OCI-LY7 (cell line): ENCODE data around the gene TLCD2. TPM values are rescaled to one million over a fixed set of nuclear protein-coding genes. Genes with fewer than 3 reads are reported as not detected.
"Not testable (repeated sequence)": the region's sequence is repeated elsewhere in the genome, so short reads cannot be mapped to it uniquely, and the experiment has no call there.

Experiments used
- BruUV-seq: library from RNA; stranded (reverse); fragments of 400-500 nt; replicated peaks from 2 replicates; lab custom pipeline; 2021; lab: Mats Ljungman, UMichigan
- CTCF ChIA-PET: fragments of 300-600 bp; sonication (Branson Sonifier 250); formaldehyde crosslinking; loops from one replicate; lab custom pipeline; 2022; ENCODE audit warnings: antibody characterized with exemption; ENCODE audit not compliant: unreplicated experiment; lab: Charles Lee
- POLR2A ChIA-PET: fragments of 300-600 bp; sonication (Branson Sonifier 250); formaldehyde crosslinking; loops from one replicate; lab custom pipeline; 2022; ENCODE audit warnings: antibody characterized with exemption; lab: Charles Lee
- DNase-seq: peaks from one replicate; pipeline ENCODE4 v3.0.0-alpha.2; 2015; ENCODE audit warnings: low spot score
- H2AFZ ChIP-seq: fragments of 200-600 bp; sonication (generic), shearing (Covaris generic); 2 replicates; pipeline ENCODE4 v1.6.1; 2014; ENCODE audit warnings: mild to moderate bottlenecking, antibody characterized with exemption, low read length, moderate library complexity
- H3K27ac ChIP-seq: fragments of 200-600 bp; sonication (generic); 2 replicates; pipeline ENCODE4 v1.5.1; 2014; ENCODE audit warnings: mixed run types, low read depth, mild to moderate bottlenecking, moderate library complexity, low read length, inconsistent platforms; ENCODE audit not compliant: poor library complexity, severe bottlenecking
- H3K36me3 ChIP-seq: fragments of 200-600 bp; sonication (generic); 2 replicates; pipeline ENCODE4 v1.6.1; 2014; ENCODE audit warnings: mild to moderate bottlenecking, antibody characterized with exemption, low read length, moderate library complexity, mixed read lengths; ENCODE audit not compliant: insufficient read depth
- H3K4me1 ChIP-seq: fragments of 200-600 bp; sonication (generic); 2 replicates; pipeline ENCODE4 v1.5.1; 2014; ENCODE audit warnings: mild to moderate bottlenecking, low read length; ENCODE audit not compliant: insufficient read depth, poor library complexity, severe bottlenecking
- H3K4me2 ChIP-seq: fragments of 200-600 bp; sonication (generic); 2 replicates; pipeline ENCODE4 v1.6.1; 2014; ENCODE audit warnings: mild to moderate bottlenecking, low read length
- H3K4me3 ChIP-seq: fragments of 200-600 bp; sonication (generic); 2 replicates; pipeline ENCODE4 v1.5.1; 2014; ENCODE audit warnings: mild to moderate bottlenecking, low read depth, low read length; ENCODE audit not compliant: poor library complexity, severe bottlenecking
- H3K79me2 ChIP-seq: fragments of 200-600 bp; sonication (generic); 2 replicates; pipeline ENCODE4 v1.6.1; 2016; ENCODE audit warnings: low read depth, mild to moderate bottlenecking, low read length, moderate library complexity, mixed read lengths; ENCODE audit not compliant: insufficient read depth
- H3K9me2 ChIP-seq: fragments of 200-600 bp; sonication (generic); 2 replicates; pipeline ENCODE4 v1.6.1; 2016; ENCODE audit warnings: mild to moderate bottlenecking, low read length, mixed read lengths; ENCODE audit not compliant: insufficient read depth
- H3K9me3 ChIP-seq: fragments of 200-600 bp; sonication (generic); 2 replicates; pipeline ENCODE4 v1.6.1; 2014; ENCODE audit warnings: mild to moderate bottlenecking, mixed run types, low read length, mixed read lengths
- H4K20me1 ChIP-seq: fragments of 200-600 bp; sonication (generic); 2 replicates; pipeline ENCODE4 v1.6.1; 2014; ENCODE audit warnings: mild to moderate bottlenecking, antibody characterized with exemption, low read length, moderate library complexity, mixed read lengths; ENCODE audit not compliant: insufficient read depth
- CTCF ChIP-seq: fragments of 200-600 bp; sonication (generic); conservative IDR thresholded peaks from 2 replicates; pipeline ENCODE4 v1.5.1; 2014; ENCODE audit warnings: mild to moderate bottlenecking, antibody characterized with exemption, low read length, moderate library complexity, mixed read lengths
- EZH2phosphoT487 ChIP-seq: fragments of 200-600 bp; sonication (generic); IDR thresholded peaks from 2 replicates; pipeline ENCODE4 v1.6.1; 2018; ENCODE audit warnings: low read depth, borderline replicate concordance, mild to moderate bottlenecking, mixed run types, antibody characterized with exemption, low read length, moderate library complexity, mixed read lengths
- intact Hi-C: fragments of 100-400 bp; cut with micrococcal nuclease; formaldehyde crosslinking; loops from one replicate; pipeline ENCODE4 v1.10.0; 2022; ENCODE audit not compliant: unreplicated experiment
- total RNA-seq, 2 experiments: library from RNA; depleted of rRNA in 1 of 2; stranded (reverse); fragments of >200 nt in 1 of 2; shearing (Covaris generic) in 1 of 2; gene quantifications; 2 replicates each; pipeline ENCODE4 v1.2.3, GENCODE V29; 2014 to 2022

The TLCD2 gene
- total RNA-seq, 2 experiments from 2014 or later: not detected

GRCh38 chr17:1724869-1725641 lies 14.9 kb upstream of the TLCD2 start:
- no peak for DNase-seq
- H3K9me2 ChIP-seq: no peaks in the 10 kb centered on the region
- peaks cover 9% of the 10 kb centered on the region for H3K79me2 ChIP-seq
- H3K4me1 ChIP-seq: peaks cover 43% of the 10 kb centered on the region
- H3K27ac ChIP-seq: no peak overlapping the region
- CTCF ChIA-PET: no interaction called here
- peak overlapping the region; percentile 84; the same call in 1 of the 2 replicates for H2AFZ ChIP-seq
- no TSS peak for BruUV-seq
- H3K4me2 ChIP-seq: peak overlapping the region; percentile 96
- intact Hi-C loops: loop anchor here (5.0 kb wide), 2 partner anchors 47 to 107 kb away; partner anchors contain the start of gene RPA1
- POLR2A ChIA-PET: no interaction called here
- H3K36me3 ChIP-seq: peaks cover 9% of the 10 kb centered on the region; the same call in 1 of the 2 replicates
- H3K4me3 ChIP-seq: peak overlapping the region; percentile 92
- no peaks in the 10 kb centered on the region for H3K9me3 ChIP-seq
- TF ChIP-seq EZH2phosphoT487: no peak
- TF ChIP-seq CTCF: no peak
- no peaks in the 10 kb centered on the region for H4K20me1 ChIP-seq

- CTCF ChIA-PET: no interaction called here
- Histone ChIP-seq H3K4me2 (peak within 1 kb of the TSS; percentile 96), H3K4me1 (peaks cover 43% of the 10 kb centered on the region), H3K9me3 (no peaks in the 10 kb centered on the region), H3K4me3 (peak within 1 kb of the TSS; percentile 92), H3K36me3 (peaks cover 9% of the 10 kb centered on the region; the same call in 1 of the 2 replicates), H3K9me2 (no peaks in the 10 kb centered on the region), H3K27ac (peak within 1 kb of the TSS; percentile 61), H4K20me1 (no peaks in the 10 kb centered on the region), H3K79me2 (peaks cover 9% of the 10 kb centered on the region), H2AFZ (peak within 1 kb of the TSS; percentile 84)
- intact Hi-C loops: loop anchor here (5.0 kb wide), 2 partner anchors 48 to 108 kb away; partner anchors contain the start of gene RPA1
- peak; percentile 93 for DNase-seq
- POLR2A ChIA-PET: interaction anchor here (0.6 kb wide), 1 partner anchor 39 kb away, joined by 4 read pairs; no protein-coding TSS in a partner anchor
- no TSS peak for BruUV-seq
- TF ChIP-seq CTCF: no peak
Observed at GRCh38 chr17:1724351-1724868, 14.2 kb upstream of the TLCD2 start, which contains the start of gene WDR81. Gene WDR81 (plus strand): TSS chr17:1724704. CDS start chr17:1724960, 256 bp downstream.

GRCh38 chr17:1722022-1722421 lies 11.8 kb upstream of the TLCD2 start:
- H3K36me3 ChIP-seq, H3K9me2 ChIP-seq, H4K20me1 ChIP-seq, H3K4me3 ChIP-seq, CTCF ChIA-PET, BruUV-seq, H3K9me3 ChIP-seq, H3K79me2 ChIP-seq: not testable (repeated sequence)
- peak overlapping the region; percentile 32; the same call in 1 of the 2 replicates for H2AFZ ChIP-seq
- intact Hi-C loops: loop anchor here (5.0 kb wide), 2 partner anchors 50 to 110 kb away; partner anchors contain the start of gene RPA1
- peak overlapping the region; percentile 74 for H3K27ac ChIP-seq
- peak overlapping the region; percentile 22 for H3K4me2 ChIP-seq
- H3K4me1 ChIP-seq: peaks cover 53% of the 10 kb centered on the region
- POLR2A ChIA-PET: interaction anchor here (0.6 to 0.7 kb wide), 4 partner anchors 41 to 727 kb away, joined by 3 to 5 read pairs (median 3); no protein-coding TSS in a partner anchor
- DNase-seq: peak; percentile 28
